Heart left ventricle (tissue), 13 donors: Measurements from ENCODE around the gene ERBB4.

Experiments used
- CTCF ChIP-seq, 12 donors: fragments of 200-600 bp; sonication (generic) in 4 of 12; IDR thresholded peaks; one replicate each; pipeline versions ENCODE4 v1.5.0 to v1.8.0; 2018 to 2022; ENCODE audit warnings: antibody characterized with exemption in 12 of 12, mild to moderate bottlenecking in 5 of 12
- POLR2A ChIP-seq, 2 donors: fragments of 450-650 bp; IDR thresholded peaks; one replicate each; pipeline ENCODE4 v1.6.1; 2017; ENCODE audit warnings: antibody characterized with exemption in 2 of 2, mild to moderate bottlenecking in 2 of 2, moderate library complexity in 2 of 2
- donor health status: ischemic (EF 13 %, LVEDD 7.1; RV severe dilation, severe dysfunction).
- donor health status: DM: no; HTN: yes; CAD: no.
- donor health status: DM: no; HTN: no; CAD: no.
- donor health status: ischemic (EF 25% LVEDD 6.9; RV normal size, moderate dysfunction).
- donor health status: ischemic (EF 25% LVEDD 5.7; RV mildly dilated, moderate dysfunction).
- donor health status: ischemic (EF 35%, LVEDD 5.7; RV mildly dilated, moderate dysfunction).
- donor health status: nonischemic (EF 11% LVEDD 7.7; RV severe dilation, severe dysfunction).
- donor health status: DM: yes; HTN: yes; CAD: no.
- donor health status: PGD.
- donor health status: ischemic (EF 29% LVEDD 5.4; RV normal size, mild dysfunction).
- donor health status: nonischemic (EF 23%, LVEDD 6.1; RV moderate dilation, normal function).

- TF ChIP-seq CTCF (IDR thresholded peaks at IDR 0.05) (no peak), POLR2A (IDR thresholded peaks at IDR 0.05) (no peak)
These were observed 10.9 kb upstream of the ERBB4 start for GRCh38 chr2:212549463-212549862.
